GM12864 (cell line): Measurements from ENCODE around the gene RAD18.

ENCODE experiments used
- DNase-seq: peaks from one replicate; pipeline ENCODE4 v3.0.0-alpha.2; 2011; ENCODE audit warnings: low read depth
- H3K4me3 ChIP-seq: 2 replicates; pipeline ENCODE4 v1.5.1; 2011; ENCODE audit warnings: mild to moderate bottlenecking, low read depth, low read length, control low read depth
- CTCF ChIP-seq: IDR thresholded peaks from 2 replicates; pipeline ENCODE4 v1.5.1; 2011; ENCODE audit warnings: low read depth, mild to moderate bottlenecking, moderate library complexity, low read length, control low read depth, inconsistent platforms; ENCODE audit errors: missing control alignments

The RAD18 gene

GRCh38 chr3:8841472-8841871 is 121.8 kb downstream of the RAD18 start:
- no peak for DNase-seq

GRCh38 chr3:8840556-8840955 is 122.7 kb downstream of the RAD18 start:
- no peak overlapping the region for H3K4me3 ChIP-seq
- no peak for DNase-seq
- no peak for TF ChIP-seq CTCF

More at GRCh38 chr3:8841472-8841871, 121.8 kb downstream of the RAD18 start:
- TF ChIP-seq CTCF: no peak
- H3K4me3 ChIP-seq: no peak overlapping the region

GRCh38 chr3:8839607-8840325 is 123.5 kb downstream of the RAD18 start:
- DNase-seq: no peak
- no peak for TF ChIP-seq CTCF
- H3K4me3 ChIP-seq: no peak overlapping the region

- TF ChIP-seq CTCF: no peak
- H3K4me3 ChIP-seq: no peak overlapping the region
- no peak for DNase-seq
Observed at GRCh38 chr3:8838765-8839423, 124.4 kb downstream of the RAD18 start.

GRCh38 chr3:8838234-8838633 is 125.0 kb downstream of the RAD18 start:
- DNase-seq: no peak
- H3K4me3 ChIP-seq: no peak overlapping the region
- TF ChIP-seq CTCF: no peak

GRCh38 chr3:8837162-8837561 is 126.1 kb downstream of the RAD18 start:
- no peak for DNase-seq
- TF ChIP-seq CTCF: no peak
- H3K4me3 ChIP-seq: no peak overlapping the region
